Measurements from ENCODE around the gene CPNE2.

DNA sequence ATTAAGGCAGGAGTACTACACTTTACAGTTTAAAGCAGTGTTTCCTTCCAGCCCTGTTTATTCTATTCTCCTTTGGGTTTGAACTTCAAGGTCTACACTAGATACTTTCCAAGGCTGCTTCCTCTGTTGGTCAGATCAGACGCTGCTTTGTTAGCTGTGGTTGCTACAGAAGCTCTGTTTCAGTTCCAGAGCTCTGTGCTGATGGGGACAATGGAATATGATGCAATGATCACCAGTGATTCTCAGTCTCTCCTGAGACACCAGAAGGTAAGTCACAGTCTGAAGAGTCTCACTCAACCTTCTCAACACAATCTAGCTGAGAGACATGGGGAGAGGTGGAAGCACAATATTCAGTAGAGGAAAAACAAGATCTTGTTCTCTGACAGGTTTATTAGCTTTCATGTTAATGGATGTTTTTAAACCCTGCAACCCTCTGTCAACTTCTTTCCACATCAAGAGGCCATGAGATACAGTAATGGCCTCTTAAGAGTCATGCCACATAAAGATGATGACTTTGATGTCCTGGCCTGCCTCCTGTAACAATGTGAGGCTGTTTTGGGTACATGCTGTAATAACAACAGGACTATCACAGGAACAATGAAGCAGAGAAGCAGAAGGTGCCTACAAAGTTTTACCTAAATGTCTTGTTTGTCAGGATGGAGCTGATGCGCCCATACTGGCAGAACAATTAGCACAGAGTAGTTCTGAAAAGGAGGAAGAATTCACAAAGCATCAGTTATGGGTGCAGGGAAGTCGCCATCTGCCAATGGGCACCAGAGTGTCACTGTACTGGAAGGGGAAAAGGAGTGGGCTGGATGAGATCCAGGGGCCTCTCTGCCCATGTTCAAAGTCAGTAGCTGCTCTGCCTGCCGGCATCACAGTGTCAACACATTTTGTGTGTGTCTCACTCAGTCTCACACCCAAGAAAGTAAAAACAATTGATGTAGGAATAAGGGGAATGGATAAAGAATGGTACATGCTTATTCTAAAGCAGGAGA is 60.0 kb downstream of the CPNE2 start:
- no peak for TF ChIP-seq CTCF (IDR thresholded peaks at IDR 0.05)
- TF ChIP-seq POLR2A (IDR thresholded peaks at IDR 0.05) = no peak

Data from testis (tissue), 2 donors.